WI38 (cell line): Measurements from ENCODE around the gene OPTN.

Experiments
- H3K4me3 ChIP-seq: 2 replicates; pipeline ENCODE4 v1.5.1; 2011; ENCODE audit warnings: low read depth, mild to moderate bottlenecking, control low read depth, low read length
- CTCF ChIP-seq: IDR thresholded peaks from 2 replicates; pipeline ENCODE4 v1.5.1; 2012; ENCODE audit warnings: low read depth, mild to moderate bottlenecking, control low read depth, low read length

Gene OPTN

GRCh38 chr10:13167568-13167967, 67.6 kb downstream of the OPTN start:
- no peak for TF ChIP-seq CTCF

GRCh38 chr10:13168781-13169180, 68.8 kb downstream of the OPTN start:
- no peak overlapping the region for H3K4me3 ChIP-seq
- no peak for TF ChIP-seq CTCF

More at GRCh38 chr10:13167568-13167967, 67.6 kb downstream of the OPTN start:
- no peak overlapping the region for H3K4me3 ChIP-seq

GRCh38 chr10:13173616-13174015, 73.7 kb downstream of the OPTN start:
- TF ChIP-seq CTCF, result no peak
- no peak overlapping the region for H3K4me3 ChIP-seq

GRCh38 chr10:13180788-13181187, 80.8 kb downstream of the OPTN start:
- no peak overlapping the region for H3K4me3 ChIP-seq
- no peak for TF ChIP-seq CTCF

- no peak for TF ChIP-seq CTCF
Measured at GRCh38 chr10:13182424-13182823, 82.5 kb downstream of the OPTN start.

GRCh38 chr10:13183625-13184024, 83.7 kb downstream of the OPTN start:
- no peak for TF ChIP-seq CTCF
- H3K4me3 ChIP-seq, result no peak overlapping the region

More at GRCh38 chr10:13182424-13182823, 82.5 kb downstream of the OPTN start:
- no peak overlapping the region for H3K4me3 ChIP-seq

- no peak overlapping the region for H3K4me3 ChIP-seq
- no peak for TF ChIP-seq CTCF
Measured at GRCh38 chr10:13184276-13184675, 84.3 kb downstream of the OPTN start.
